IMR-90 (cell line): ENCODE results near the gene PPP1R37. TPM values are rescaled to one million over a fixed set of nuclear protein-coding genes. Genes with fewer than 3 reads are reported as not detected.

Experiments
- ATAC-seq: fragments of 200-7000 bp; cut with Tn5 transposase; 2 replicates; pipeline ENCODE4 v1.9.1; 2020; ENCODE audit warnings: low read depth, mild to moderate bottlenecking, moderate library complexity
- BruUV-seq: library from RNA; stranded (reverse); fragments of 400-500 nt; replicated peaks from 2 replicates; lab custom pipeline; 2021; lab: Mats Ljungman, UMichigan
- CTCF ChIA-PET: fragments of 300-600 bp; formaldehyde crosslinking; extraction: SDS; loops from one replicate; lab custom pipeline; 2021; ENCODE audit warnings: antibody characterized with exemption; lab: Yijun Ruan, JAX
- POLR2A ChIA-PET: fragments of 300-600 bp; sonication (Branson Sonifier 250); formaldehyde crosslinking; loops from one replicate; lab custom pipeline; 2022; ENCODE audit warnings: antibody characterized with exemption; ENCODE audit not compliant: unreplicated experiment; lab: Charles Lee
- DNase-seq: peaks from one replicate; pipeline ENCODE4 v3.0.0; 2013
- H2AFZ ChIP-seq: replicated peaks from 2 replicates; pipeline ENCODE3; 2013; ENCODE audit warnings: low read length, mild to moderate bottlenecking; ENCODE audit not compliant: poor library complexity
- H2AK5ac ChIP-seq: 2 replicates; pipeline ENCODE4 v1.6.1; 2013; ENCODE audit warnings: low read depth, low read length, inconsistent platforms
- H2AK9ac ChIP-seq: replicated peaks from 2 replicates; pipeline ENCODE3; 2013; ENCODE audit warnings: mild to moderate bottlenecking, low read depth, low read length, moderate library complexity; ENCODE audit not compliant: poor library complexity
- H2BK120ac ChIP-seq: 2 replicates; pipeline ENCODE4 v1.6.1; 2013; ENCODE audit warnings: low read depth, low read length, inconsistent platforms
- H2BK15ac ChIP-seq: 3 replicates; pipeline ENCODE4 v1.6.1; 2013; ENCODE audit warnings: low read depth, low read length, inconsistent platforms
- H2BK20ac ChIP-seq: 2 replicates; pipeline ENCODE4 v1.6.1; 2013; ENCODE audit warnings: low read depth, mild to moderate bottlenecking, inconsistent platforms, low read length, moderate library complexity
- H2BK5ac ChIP-seq: 2 replicates; pipeline ENCODE4 v1.6.1; 2013; ENCODE audit warnings: mild to moderate bottlenecking, low read depth, low read length, inconsistent platforms; ENCODE audit not compliant: poor library complexity, severe bottlenecking
- H3K14ac ChIP-seq: replicated peaks from 2 replicates; pipeline ENCODE4 v1.6.1; 2013; ENCODE audit warnings: low read depth, low read length, inconsistent platforms
- H3K18ac ChIP-seq: 2 replicates; pipeline ENCODE4 v1.6.1; 2013; ENCODE audit warnings: low read depth, low read length, control low read depth
- H3K23ac ChIP-seq: 2 replicates; pipeline ENCODE4 v1.6.1; 2013; ENCODE audit warnings: low read depth, low read length, inconsistent platforms
- H3K27ac ChIP-seq: 2 replicates; pipeline ENCODE4 v1.5.1; 2013; ENCODE audit warnings: mild to moderate bottlenecking, control low read depth, low read length; ENCODE audit not compliant: insufficient read depth
- H3K27me3 ChIP-seq: 2 replicates; pipeline ENCODE4 v1.6.1; 2013; ENCODE audit warnings: low read length; ENCODE audit not compliant: control insufficient read depth, insufficient read depth
- H3K36me3 ChIP-seq: 2 replicates; pipeline ENCODE4 v1.6.1; 2013; ENCODE audit warnings: low read length, mixed read lengths; ENCODE audit not compliant: control insufficient read depth, insufficient read depth
- H3K4ac ChIP-seq: 2 replicates; pipeline ENCODE4 v1.6.1; 2013; ENCODE audit warnings: low read depth, low read length, inconsistent platforms
- H3K4me1 ChIP-seq: 2 replicates; pipeline ENCODE4 v1.6.1; 2013; ENCODE audit warnings: low read length, mixed read lengths; ENCODE audit not compliant: control insufficient read depth, insufficient read depth
- H3K4me2 ChIP-seq: 2 replicates; pipeline ENCODE4 v1.6.1; 2013; ENCODE audit warnings: low read depth, mild to moderate bottlenecking, control low read depth, low read length, moderate library complexity
- H3K4me3 ChIP-seq: 2 replicates; pipeline ENCODE4 v1.5.1; 2013; ENCODE audit warnings: low read depth, mild to moderate bottlenecking, control low read depth, low read length, moderate library complexity; ENCODE audit not compliant: insufficient read depth
- H3K56ac ChIP-seq: 2 replicates; pipeline ENCODE4 v1.6.1; 2013; ENCODE audit warnings: low read length, inconsistent platforms; ENCODE audit not compliant: insufficient read depth; ENCODE audit errors: extremely low read depth
- H3K79me1 ChIP-seq, 2 experiments: 2 replicates each; pipeline ENCODE4 v1.6.1; 2013; ENCODE audit warnings: low read length in 2 of 2, inconsistent platforms in 1 of 2, low read depth in 1 of 2
- H3K9ac ChIP-seq: 2 replicates; pipeline ENCODE4 v1.6.1; 2013; ENCODE audit warnings: low read depth, low read length, control low read depth
- H3K9me1 ChIP-seq: 2 replicates; pipeline ENCODE4 v1.6.1; 2013; ENCODE audit warnings: low read length, inconsistent platforms; ENCODE audit not compliant: insufficient read depth
- H3K9me3 ChIP-seq: 2 replicates; pipeline ENCODE4 v1.6.1; 2013; ENCODE audit warnings: low read length; ENCODE audit not compliant: control insufficient read depth, insufficient read depth
- H4K20me1 ChIP-seq: 2 replicates; pipeline ENCODE4 v1.6.1; 2013; ENCODE audit warnings: low read length, inconsistent platforms; ENCODE audit not compliant: insufficient read depth
- H4K5ac ChIP-seq: 2 replicates; pipeline ENCODE4 v1.6.1; 2013; ENCODE audit warnings: mild to moderate bottlenecking, low read depth, low read length, control low read depth
- H4K8ac ChIP-seq, 2 experiments: 2 replicates each; pipeline ENCODE4 v1.6.1; 2013; ENCODE audit warnings: low read depth in 2 of 2, low read length in 2 of 2, control low read depth in 1 of 2, inconsistent platforms in 1 of 2
- H4K91ac ChIP-seq: 2 replicates; pipeline ENCODE4 v1.6.1; 2013; ENCODE audit warnings: low read depth, low read length, inconsistent platforms; ENCODE audit not compliant: insufficient read depth
- BHLHE40 ChIP-seq: fragments of 150-350 bp; IDR thresholded peaks from 2 replicates; pipeline ENCODE4 v1.6.1; 2016; ENCODE audit warnings: mild to moderate bottlenecking, low read depth, low read length
- MAZ ChIP-seq: IDR thresholded peaks from 2 replicates; pipeline ENCODE4 v1.6.1; 2012; ENCODE audit warnings: low read depth, mild to moderate bottlenecking, low read length, improper control_type of control experiment, moderate library complexity, borderline replicate concordance
- MXI1 ChIP-seq: IDR thresholded peaks from 2 replicates; pipeline ENCODE4 v1.6.1; 2012; ENCODE audit warnings: low read depth, mild to moderate bottlenecking, low read length, moderate library complexity, borderline replicate concordance
- RFX5 ChIP-seq: IDR thresholded peaks from 2 replicates; pipeline ENCODE4 v1.8.0; 2012; ENCODE audit warnings: low read depth, mild to moderate bottlenecking, low read length, moderate library complexity
- USF2 ChIP-seq: fragments of 150-350 bp; IDR thresholded peaks from 2 replicates; pipeline ENCODE4 v1.6.1; 2017; ENCODE audit warnings: mild to moderate bottlenecking, antibody characterized with exemption, low read length, low read depth
- WGBS, 2 experiments: methylation state at CpG; one replicate each; pipeline versions ENCODE4 v1.1.5 to v1.1.7; 2013; ENCODE audit warnings: missing lambda C conversion rate in 2 of 2; ENCODE audit not compliant: insufficient read length in 1 of 2; ENCODE audit errors: extremely low coverage in 2 of 2; 5-methylcytosine and 5-hydroxymethylcytosine counted together
- dilution Hi-C: fragments of 300-500 bp; cut with HindIII; formaldehyde crosslinking; loops from one replicate; pipeline ENCODE4 v1.14.3; 2018; ENCODE audit warnings: low sequenced_read_pairs; ENCODE audit not compliant: unreplicated experiment
- in situ Hi-C: fragments of 300-500 bp; cut with MboI; formaldehyde crosslinking; loops from 3 replicates; pipeline ENCODE4 v1.14.3; 2019; ENCODE audit warnings: low sequenced_read_pairs, inconsistent platforms, mixed read lengths
- intact Hi-C: fragments of 100-400 bp; cut with micrococcal nuclease; formaldehyde crosslinking; loops from 2 replicates; pipeline ENCODE4 v1.10.0; 2022
- polyA plus RNA-seq, 3 experiments: library from polyadenylated mRNA; depleted of rRNA; stranded (reverse); fragments of >200 nt; gene quantifications; 2 replicates each; pipeline ENCODE4 v1.2.3, GENCODE V29; 2012; ENCODE audit warnings: low replicate concordance in 1 of 3
- total RNA-seq: library from RNA; depleted of rRNA; stranded (reverse); fragments of >200 nt; gene quantifications from 2 replicates; pipeline ENCODE4 v1.2.3, GENCODE V29; 2012

PPP1R37 gene
- total and polyA plus RNA-seq, 2 of the 4 experiments (the other 2 are of a cell fraction), result 13.1 to 18.5 TPM

DNA sequence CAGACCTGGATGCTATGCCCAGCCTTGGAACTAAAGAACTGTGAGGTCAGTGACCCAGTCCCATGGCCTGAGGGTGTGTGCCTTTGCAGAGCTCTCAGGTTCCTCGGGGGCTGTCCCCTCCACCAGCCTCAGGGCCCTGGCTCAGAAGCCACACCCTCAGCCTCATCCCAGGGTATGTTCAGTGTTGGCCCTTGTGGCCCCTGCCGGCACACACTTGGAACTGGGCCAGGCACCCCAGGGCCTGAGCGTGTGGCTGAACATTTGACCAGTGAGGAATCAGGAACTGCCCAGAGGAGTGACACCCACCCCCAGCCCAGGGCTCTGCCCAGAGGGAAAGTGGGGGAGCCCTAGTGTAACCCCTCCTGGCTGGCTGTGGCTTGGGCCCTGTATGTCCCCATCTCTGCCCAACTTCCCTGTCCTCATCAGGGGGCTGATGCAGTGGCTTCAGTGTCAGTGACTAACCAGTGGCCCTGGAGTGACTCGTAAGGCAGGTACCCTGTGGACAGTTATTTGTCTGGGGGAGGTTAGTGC, 57.8 kb downstream of the PPP1R37 start:
- ATAC-seq, result no peak
- POLR2A ChIA-PET, result no interaction called here
- H4K20me1 ChIP-seq, result peaks cover 8% of the 10 kb centered on the region

More for the DNA sequence above, 57.8 kb downstream of the PPP1R37 start:
- Histone ChIP-seq H3K79me1 (no peaks in the 10 kb centered on the region), H2AFZ (no peak overlapping the region), H3K4me3 (no peak overlapping the region), H4K91ac (no peak overlapping the region), H2BK5ac (no peak overlapping the region), H3K27ac (no peak overlapping the region), H3K18ac (no peak overlapping the region), H2BK120ac (no peak overlapping the region), H3K23ac (no peak overlapping the region), H3K9me3 (no peaks in the 10 kb centered on the region), H3K4me1 (peaks cover 18% of the 10 kb centered on the region), H3K56ac (no peak overlapping the region), H3K4ac (no peak overlapping the region), H3K27me3 (peaks cover 20% of the 10 kb centered on the region), H3K14ac (no peak overlapping the region), H3K9ac (no peak overlapping the region), H4K8ac (no peak overlapping the region), H3K36me3 (peaks cover 10% of the 10 kb centered on the region; the same call in 1 of the 2 replicates), H2AK9ac (no peak overlapping the region), H3K4me2 (no peak overlapping the region), H2BK15ac (no peak overlapping the region), H2AK5ac (no peak overlapping the region; the same call in 1 of the 2 replicates), H4K5ac (no peak overlapping the region), H2BK20ac (no peak overlapping the region), H3K9me1 (peaks cover 7% of the 10 kb centered on the region; the same call in 1 of the 2 replicates)
- TF ChIP-seq USF2 (no peak), BHLHE40 (no peak), MXI1 (no peak), MAZ (no peak), RFX5 (no peak)
- in situ Hi-C loops, result no loop called here
- no CpG with 5 or more reads among the region's 4 CpGs for WGBS, 2 experiments
- DNase-seq, result no peak
- dilution Hi-C loops, result no loop called here
- BruUV-seq, result no TSS peak
- intact Hi-C loops, result no loop called here
- CTCF ChIA-PET, result interaction anchor here (0.5 kb wide), 1 partner anchor 371 kb away, joined by 3 read pairs; no protein-coding TSS in a partner anchor
